DOHH2 (cell line): ENCODE results near the gene XAGE2.
"Not testable (repeated sequence)": the region's sequence is repeated elsewhere in the genome, so short reads cannot be mapped to it uniquely, and the experiment has no call there.

Experiments
- H3F3A ChIP-seq: fragments of 200-600 bp; sonication (generic), shearing (Covaris generic); 2 replicates; pipeline ENCODE4 v1.6.0; 2016; ENCODE audit warnings: antibody characterized with exemption, mild to moderate bottlenecking; ENCODE audit not compliant: control insufficient read depth, insufficient read depth
- H3K27ac ChIP-seq: fragments of 200-600 bp; sonication (generic); 2 replicates; pipeline ENCODE4 v1.5.1; 2014; ENCODE audit warnings: low read depth, mild to moderate bottlenecking, low read length, moderate library complexity
- H3K27me3 ChIP-seq: fragments of 200-600 bp; sonication (generic); 2 replicates; pipeline ENCODE4 v1.6.1; 2014; ENCODE audit warnings: mild to moderate bottlenecking, low read length, mixed read lengths; ENCODE audit not compliant: control insufficient read depth
- H3K36me3 ChIP-seq: fragments of 200-600 bp; sonication (generic); 2 replicates; pipeline ENCODE4 v1.6.1; 2014; ENCODE audit warnings: mild to moderate bottlenecking, low read length, moderate library complexity, mixed read lengths; ENCODE audit not compliant: control insufficient read depth
- H3K4me1 ChIP-seq: fragments of 200-600 bp; sonication (generic); 2 replicates; pipeline ENCODE4 v1.6.1; 2014; ENCODE audit warnings: mild to moderate bottlenecking, low read length, mixed read lengths; ENCODE audit not compliant: control insufficient read depth
- H3K4me2 ChIP-seq: fragments of 200-600 bp; sonication (generic); 2 replicates; pipeline ENCODE4 v1.6.0; 2014; ENCODE audit warnings: mild to moderate bottlenecking, low read length, moderate library complexity
- H3K4me3 ChIP-seq: fragments of 200-600 bp; sonication (generic); 2 replicates; pipeline ENCODE4 v1.5.1; 2014; ENCODE audit warnings: mild to moderate bottlenecking, low read length, mixed read lengths
- H3K79me2 ChIP-seq: fragments of 200-600 bp; sonication (generic); 2 replicates; pipeline ENCODE4 v1.6.1; 2014; ENCODE audit warnings: mild to moderate bottlenecking, low read length, mixed read lengths; ENCODE audit not compliant: control insufficient read depth
- H3K9me2 ChIP-seq: fragments of 200-600 bp; sonication (generic); replicated peaks from 2 replicates; pipeline ENCODE4 v1.6.1; 2014; ENCODE audit warnings: mild to moderate bottlenecking, low read length, mixed read lengths; ENCODE audit not compliant: control insufficient read depth
- H3K9me3 ChIP-seq: fragments of 200-600 bp; sonication (generic); 2 replicates; pipeline ENCODE4 v1.6.1; 2014; ENCODE audit warnings: antibody characterized with exemption, low read length, mixed read lengths; ENCODE audit not compliant: control insufficient read depth, insufficient read depth
- H4K20me1 ChIP-seq: fragments of 200-600 bp; sonication (generic); 2 replicates; pipeline ENCODE4 v1.6.0; 2014; ENCODE audit warnings: low read depth, mild to moderate bottlenecking, antibody characterized with exemption, low read length, moderate library complexity; ENCODE audit not compliant: control insufficient read depth, insufficient read depth
- EZH2phosphoT487 ChIP-seq: fragments of 200-600 bp; sonication (generic); IDR thresholded peaks from 2 replicates; pipeline ENCODE4 v1.6.1; 2017; ENCODE audit warnings: borderline replicate concordance, mild to moderate bottlenecking, antibody characterized with exemption, low read length, moderate library complexity, mixed read lengths
- TF ChIP-seq, protein P1 (sequence below): fragments of 200-600 bp; sonication (generic); IDR thresholded peaks from one replicate; pipeline ENCODE4 v1.5.1; 2014; ENCODE audit warnings: antibody characterized with exemption, mild to moderate bottlenecking, low read depth, low read length; ENCODE audit not compliant: poor library complexity, severe bottlenecking

XAGE2 gene

DNA sequence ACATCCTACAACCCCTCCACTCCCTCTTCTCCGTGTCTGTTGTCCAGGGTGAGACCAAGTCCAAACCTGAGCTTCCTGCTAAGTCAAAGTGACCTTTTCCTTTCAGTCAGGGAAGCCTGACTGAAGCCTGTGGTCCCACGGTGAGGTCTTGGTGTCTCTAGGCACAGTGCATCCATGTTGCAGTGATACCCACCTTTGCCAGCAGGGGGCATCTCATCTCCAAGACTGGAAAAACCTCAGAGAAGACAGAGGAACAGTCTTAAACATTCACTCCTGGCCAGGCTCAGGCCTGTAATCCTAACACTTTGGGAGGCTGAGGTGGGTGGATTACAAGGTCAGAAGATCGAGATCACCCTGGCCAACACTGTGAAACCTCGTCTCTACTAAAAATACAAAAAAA, 23.4 kb upstream of the XAGE2 start:
- H3K36me3 ChIP-seq, H3K9me2 ChIP-seq, H4K20me1 ChIP-seq, H3K27me3 ChIP-seq, H3K4me1 ChIP-seq, H3K9me3 ChIP-seq, H3K4me2 ChIP-seq, H3K4me3 ChIP-seq, H3F3A ChIP-seq, H3K79me2 ChIP-seq, H3K27ac ChIP-seq: not testable (repeated sequence)
- TF ChIP-seq, protein P1, sequence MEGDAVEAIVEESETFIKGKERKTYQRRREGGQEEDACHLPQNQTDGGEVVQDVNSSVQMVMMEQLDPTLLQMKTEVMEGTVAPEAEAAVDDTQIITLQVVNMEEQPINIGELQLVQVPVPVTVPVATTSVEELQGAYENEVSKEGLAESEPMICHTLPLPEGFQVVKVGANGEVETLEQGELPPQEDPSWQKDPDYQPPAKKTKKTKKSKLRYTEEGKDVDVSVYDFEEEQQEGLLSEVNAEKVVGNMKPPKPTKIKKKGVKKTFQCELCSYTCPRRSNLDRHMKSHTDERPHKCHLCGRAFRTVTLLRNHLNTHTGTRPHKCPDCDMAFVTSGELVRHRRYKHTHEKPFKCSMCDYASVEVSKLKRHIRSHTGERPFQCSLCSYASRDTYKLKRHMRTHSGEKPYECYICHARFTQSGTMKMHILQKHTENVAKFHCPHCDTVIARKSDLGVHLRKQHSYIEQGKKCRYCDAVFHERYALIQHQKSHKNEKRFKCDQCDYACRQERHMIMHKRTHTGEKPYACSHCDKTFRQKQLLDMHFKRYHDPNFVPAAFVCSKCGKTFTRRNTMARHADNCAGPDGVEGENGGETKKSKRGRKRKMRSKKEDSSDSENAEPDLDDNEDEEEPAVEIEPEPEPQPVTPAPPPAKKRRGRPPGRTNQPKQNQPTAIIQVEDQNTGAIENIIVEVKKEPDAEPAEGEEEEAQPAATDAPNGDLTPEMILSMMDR = peak; percentile 58

DNA sequence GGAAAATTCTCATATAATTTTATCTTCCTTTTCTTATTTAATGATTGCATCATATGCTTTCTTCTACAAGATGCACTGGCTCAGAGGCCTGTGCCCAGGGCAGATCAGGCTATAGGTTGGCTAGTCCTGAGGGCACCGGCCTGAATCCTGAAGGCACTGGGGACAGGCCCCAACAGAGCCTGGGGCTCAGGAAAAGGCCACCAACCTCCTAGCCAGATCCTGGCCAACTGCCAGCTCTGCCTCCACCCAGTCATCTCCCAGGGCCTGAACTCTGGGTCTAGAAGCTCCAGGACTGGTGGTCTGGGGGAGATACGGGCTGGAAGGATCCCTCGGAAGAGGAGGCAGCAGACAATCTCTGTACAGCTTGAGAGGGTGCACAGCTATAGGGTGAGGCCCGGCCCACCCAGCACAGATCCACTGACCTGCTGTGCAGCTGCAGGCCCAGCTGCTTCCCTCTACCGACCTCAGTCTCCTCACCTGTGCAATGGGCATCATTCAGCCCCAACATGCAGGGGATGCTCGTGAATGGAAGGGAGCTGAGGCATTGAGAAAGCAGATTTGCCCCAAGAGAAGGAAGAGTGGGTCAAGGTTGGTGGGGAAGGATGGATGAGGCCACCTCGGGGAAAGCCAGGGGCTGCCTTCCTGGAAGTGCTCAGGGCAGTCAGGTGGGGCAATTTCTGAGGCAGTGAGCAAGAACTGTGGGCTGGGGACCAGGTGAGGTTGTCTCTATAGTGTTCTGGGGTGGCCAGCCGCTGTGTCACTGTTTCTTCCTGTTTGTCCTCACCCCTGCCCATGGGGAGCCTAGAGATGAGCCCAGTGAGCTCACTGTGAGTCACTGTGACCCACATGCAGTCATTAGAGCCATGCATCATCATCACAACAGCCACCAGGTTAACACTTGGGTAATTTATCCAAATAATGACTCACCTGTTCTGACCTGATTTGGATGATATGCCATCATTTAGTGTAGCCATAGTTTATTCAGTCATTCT, 22.4 kb upstream of the XAGE2 start:
- TF ChIP-seq, protein P1 = no peak
- no peak for TF ChIP-seq EZH2phosphoT487
- H3K27me3 ChIP-seq = no peaks in the 10 kb centered on the region
- H3K79me2 ChIP-seq = no peaks in the 10 kb centered on the region
- H3K4me1 ChIP-seq = no peaks in the 10 kb centered on the region
- H3K9me2 ChIP-seq = no peaks in the 10 kb centered on the region
- H3K36me3 ChIP-seq = no peaks in the 10 kb centered on the region
- H3K4me2 ChIP-seq = no peak overlapping the region
- H3K9me3 ChIP-seq = no peaks in the 10 kb centered on the region
- H3K27ac ChIP-seq = no peak overlapping the region
- no peaks in the 10 kb centered on the region for H3F3A ChIP-seq
- H4K20me1 ChIP-seq = no peaks in the 10 kb centered on the region
- no peak overlapping the region for H3K4me3 ChIP-seq

DNA sequence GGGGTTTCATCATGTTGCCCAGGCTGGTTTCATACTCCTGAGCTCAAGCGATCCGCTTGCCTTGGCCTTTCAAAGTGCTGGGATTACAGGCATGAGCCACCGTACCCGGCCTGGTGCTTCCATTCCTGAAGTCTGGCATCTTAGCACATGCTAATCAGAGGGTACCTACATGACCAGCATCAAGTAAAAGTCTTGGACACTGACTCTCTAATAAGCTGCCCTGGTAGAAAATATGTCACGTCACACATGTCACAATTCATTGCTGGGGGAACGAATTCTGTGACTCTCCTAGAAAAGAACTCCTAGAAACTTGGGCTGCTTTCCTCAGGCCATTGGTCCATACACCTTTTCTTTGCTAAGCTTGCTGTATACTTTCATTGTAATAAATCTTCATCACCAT, 19.1 kb upstream of the XAGE2 start:
- no peak overlapping the region for H3K4me2 ChIP-seq
- H4K20me1 ChIP-seq = no peaks in the 10 kb centered on the region
- no peaks in the 10 kb centered on the region for H3K9me2 ChIP-seq
- H3K9me3 ChIP-seq = no peaks in the 10 kb centered on the region
- H3K36me3 ChIP-seq = no peaks in the 10 kb centered on the region
- H3K27ac ChIP-seq = no peak overlapping the region
- no peaks in the 10 kb centered on the region for H3K4me1 ChIP-seq
- H3K79me2 ChIP-seq = no peaks in the 10 kb centered on the region
- no peaks in the 10 kb centered on the region for H3K27me3 ChIP-seq
- no peaks in the 10 kb centered on the region for H3F3A ChIP-seq
- no peak for TF ChIP-seq EZH2phosphoT487
- TF ChIP-seq, protein P1 = no peak
- no peak overlapping the region for H3K4me3 ChIP-seq
